Osteocyte (in vitro differentiated cells): ENCODE measurements around the gene ARHGAP30. TPM values are rescaled to one million over a fixed set of nuclear protein-coding genes. Genes with fewer than 3 reads are reported as not detected.

Experiments
- DNase-seq: peaks from one replicate; pipeline ENCODE4 v3.0.0; 2021; ENCODE audit warnings: mixed read lengths; ENCODE audit not compliant: unreplicated experiment; ENCODE audit errors: extremely low spot score
- H3K27ac Mint-ChIP-seq: one replicate; pipeline ENCODE4 v1.8.0; 2021; ENCODE audit warnings: mild to moderate bottlenecking, mixed read lengths; ENCODE audit not compliant: unreplicated experiment
- H3K27me3 Mint-ChIP-seq: one replicate; pipeline ENCODE4 v1.8.0; 2021; ENCODE audit warnings: mixed read lengths; ENCODE audit not compliant: unreplicated experiment
- H3K36me3 Mint-ChIP-seq: one replicate; pipeline ENCODE4 v1.8.0; 2021; ENCODE audit warnings: mixed read lengths; ENCODE audit not compliant: unreplicated experiment
- H3K4me1 Mint-ChIP-seq: one replicate; pipeline ENCODE4 v1.8.0; 2021; ENCODE audit warnings: mixed read lengths; ENCODE audit not compliant: unreplicated experiment
- H3K4me3 Mint-ChIP-seq: one replicate; pipeline ENCODE4 v1.8.0; 2021; ENCODE audit warnings: mild to moderate bottlenecking, moderate library complexity, mixed read lengths; ENCODE audit not compliant: unreplicated experiment
- H3K9me3 Mint-ChIP-seq: one replicate; pipeline ENCODE4 v1.8.0; 2021; ENCODE audit warnings: mixed read lengths; ENCODE audit not compliant: unreplicated experiment
- total RNA-seq: library from RNA; stranded (reverse); gene quantifications from 2 replicates; pipeline ENCODE4 v1.2.1, GENCODE V29; 2021
- TF ChIP-seq, protein P1 (sequence below): fragments of 200-600 bp; sonication (generic); IDR thresholded peaks from 2 replicates; pipeline ENCODE4 v1.5.0; 2021; ENCODE audit warnings: antibody characterized with exemption, mild to moderate bottlenecking, moderate library complexity

The ARHGAP30 gene
- total RNA-seq, 1 donor from 2014 or later: not detected

DNA sequence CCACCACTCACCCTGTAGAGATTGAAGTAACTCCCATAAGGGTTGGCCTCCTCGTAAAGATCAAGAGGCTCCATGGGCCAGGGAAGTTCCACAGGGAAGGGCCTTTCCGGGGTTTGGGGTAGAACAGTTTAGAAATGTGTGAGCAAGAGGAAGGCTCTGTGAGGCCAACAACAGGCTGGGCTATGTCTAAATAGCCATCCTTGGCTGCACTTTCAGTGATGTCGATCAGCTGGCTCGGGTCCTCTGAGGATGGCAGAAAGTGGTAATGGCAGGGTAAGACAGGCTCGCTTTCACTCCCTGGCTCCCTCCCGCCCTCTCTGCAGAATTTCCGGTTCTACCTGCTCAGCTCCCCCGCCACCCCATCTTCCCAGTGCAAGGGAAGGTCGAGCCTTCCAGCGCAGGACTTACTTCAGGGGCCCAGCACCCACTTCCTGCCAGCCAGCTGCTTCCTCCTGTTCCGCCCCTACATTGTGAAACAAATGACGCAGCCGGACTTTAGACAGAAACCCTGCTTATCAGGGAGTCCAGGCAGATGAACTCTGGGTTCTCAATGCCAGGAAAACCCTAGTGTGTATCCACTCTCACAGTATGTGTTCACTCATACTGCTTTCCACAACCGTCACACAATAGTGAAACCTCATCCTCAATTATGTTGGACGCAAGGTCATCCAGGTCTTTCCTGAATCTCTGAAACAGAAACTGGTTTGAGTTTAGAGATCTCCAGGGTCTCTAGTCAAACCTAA lies 56.0 kb downstream of the ARHGAP30 start:
- TF ChIP-seq, protein P1, sequence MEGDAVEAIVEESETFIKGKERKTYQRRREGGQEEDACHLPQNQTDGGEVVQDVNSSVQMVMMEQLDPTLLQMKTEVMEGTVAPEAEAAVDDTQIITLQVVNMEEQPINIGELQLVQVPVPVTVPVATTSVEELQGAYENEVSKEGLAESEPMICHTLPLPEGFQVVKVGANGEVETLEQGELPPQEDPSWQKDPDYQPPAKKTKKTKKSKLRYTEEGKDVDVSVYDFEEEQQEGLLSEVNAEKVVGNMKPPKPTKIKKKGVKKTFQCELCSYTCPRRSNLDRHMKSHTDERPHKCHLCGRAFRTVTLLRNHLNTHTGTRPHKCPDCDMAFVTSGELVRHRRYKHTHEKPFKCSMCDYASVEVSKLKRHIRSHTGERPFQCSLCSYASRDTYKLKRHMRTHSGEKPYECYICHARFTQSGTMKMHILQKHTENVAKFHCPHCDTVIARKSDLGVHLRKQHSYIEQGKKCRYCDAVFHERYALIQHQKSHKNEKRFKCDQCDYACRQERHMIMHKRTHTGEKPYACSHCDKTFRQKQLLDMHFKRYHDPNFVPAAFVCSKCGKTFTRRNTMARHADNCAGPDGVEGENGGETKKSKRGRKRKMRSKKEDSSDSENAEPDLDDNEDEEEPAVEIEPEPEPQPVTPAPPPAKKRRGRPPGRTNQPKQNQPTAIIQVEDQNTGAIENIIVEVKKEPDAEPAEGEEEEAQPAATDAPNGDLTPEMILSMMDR: no peak
- no peak overlapping the region for H3K4me3 Mint-ChIP-seq
- no peak overlapping the region for H3K27ac Mint-ChIP-seq
- no peaks in the 10 kb centered on the region for H3K36me3 Mint-ChIP-seq
- DNase-seq: no peak
- peaks cover 15% of the 10 kb centered on the region for H3K27me3 Mint-ChIP-seq
- no peaks in the 10 kb centered on the region for H3K9me3 Mint-ChIP-seq
- no peaks in the 10 kb centered on the region for H3K4me1 Mint-ChIP-seq

DNA sequence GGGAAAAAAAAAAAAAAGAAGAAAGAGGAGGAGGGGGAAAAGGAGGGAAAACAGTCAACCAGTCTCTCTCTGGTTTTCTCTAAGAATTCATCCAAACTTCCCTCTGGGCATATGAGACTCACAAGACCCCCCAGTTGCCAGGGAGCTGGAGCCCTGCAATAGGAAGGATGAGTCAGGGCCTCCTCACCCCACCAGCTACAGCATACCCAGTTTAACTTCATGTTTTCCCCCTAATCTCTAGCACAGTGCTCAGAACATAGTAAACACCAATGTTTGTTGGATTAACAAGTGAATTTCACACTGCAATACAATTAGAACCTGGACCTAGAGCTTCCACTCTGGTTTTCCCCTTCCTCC lies 56.6 kb downstream of the ARHGAP30 start:
- no peak overlapping the region for H3K4me3 Mint-ChIP-seq
- H3K36me3 Mint-ChIP-seq: no peaks in the 10 kb centered on the region
- peaks cover 9% of the 10 kb centered on the region for H3K27me3 Mint-ChIP-seq
- no peak overlapping the region for H3K27ac Mint-ChIP-seq
- no peaks in the 10 kb centered on the region for H3K9me3 Mint-ChIP-seq
- DNase-seq: no peak
- no peaks in the 10 kb centered on the region for H3K4me1 Mint-ChIP-seq
- TF ChIP-seq, protein P1: no peak

DNA sequence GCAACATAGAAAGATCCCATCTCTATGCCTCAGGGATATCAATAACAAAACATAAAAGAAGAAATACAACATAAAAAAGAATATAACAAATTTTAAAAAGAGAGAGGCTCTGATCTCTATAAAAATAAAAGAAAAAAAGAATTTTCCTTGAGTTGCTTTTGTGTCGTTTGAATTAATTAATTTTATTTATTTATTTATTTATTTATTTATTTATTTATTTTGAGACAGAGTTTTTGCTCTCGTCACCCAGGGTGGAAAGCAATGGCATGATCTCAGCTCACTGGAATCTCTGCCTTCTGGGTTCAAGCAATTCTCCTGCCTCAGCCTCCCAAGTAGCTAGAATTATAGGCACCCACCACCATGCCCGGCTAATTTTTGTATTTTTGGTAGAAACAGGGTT lies 57.3 kb downstream of the ARHGAP30 start:
- no peaks in the 10 kb centered on the region for H3K4me1 Mint-ChIP-seq
- TF ChIP-seq, protein P1: no peak
- no peak overlapping the region for H3K4me3 Mint-ChIP-seq
- no peak overlapping the region for H3K27ac Mint-ChIP-seq
- DNase-seq: no peak
- H3K36me3 Mint-ChIP-seq: no peaks in the 10 kb centered on the region
- H3K9me3 Mint-ChIP-seq: no peaks in the 10 kb centered on the region
- peaks cover 3% of the 10 kb centered on the region for H3K27me3 Mint-ChIP-seq

DNA sequence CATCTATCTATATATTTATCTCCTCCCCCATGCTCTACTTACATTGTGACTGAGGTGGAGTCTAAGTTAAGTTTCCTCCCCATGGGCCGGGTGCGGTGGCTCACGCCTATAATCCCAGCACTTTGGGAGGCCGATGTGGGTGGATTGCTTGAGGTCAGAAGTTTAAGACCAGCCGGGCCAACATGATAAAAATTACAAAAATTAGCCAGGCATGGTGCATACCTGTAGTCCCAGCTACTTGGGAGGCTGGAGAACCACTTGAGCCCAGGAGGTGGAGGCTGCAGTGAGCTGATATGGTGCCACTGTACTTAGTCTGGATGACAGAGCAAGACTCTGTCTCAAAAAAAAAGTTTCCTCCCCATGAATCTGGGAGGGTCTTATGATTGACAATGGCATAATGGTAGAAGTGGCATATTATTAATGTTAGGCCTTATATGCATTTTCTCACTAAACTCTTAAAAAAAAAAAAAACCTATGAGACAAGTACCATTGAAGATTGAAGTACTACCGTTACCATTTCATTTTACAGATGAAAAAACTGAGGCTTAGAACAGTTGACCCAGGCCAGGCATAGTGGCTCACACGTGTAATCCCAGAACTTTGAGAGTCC lies 60.0 kb downstream of the ARHGAP30 start:
- no peaks in the 10 kb centered on the region for H3K27me3 Mint-ChIP-seq
- H3K27ac Mint-ChIP-seq: no peak overlapping the region
- TF ChIP-seq, protein P1: no peak
- DNase-seq: no peak
- no peaks in the 10 kb centered on the region for H3K9me3 Mint-ChIP-seq
- no peaks in the 10 kb centered on the region for H3K36me3 Mint-ChIP-seq
- no peak overlapping the region for H3K4me3 Mint-ChIP-seq
- no peaks in the 10 kb centered on the region for H3K4me1 Mint-ChIP-seq

DNA sequence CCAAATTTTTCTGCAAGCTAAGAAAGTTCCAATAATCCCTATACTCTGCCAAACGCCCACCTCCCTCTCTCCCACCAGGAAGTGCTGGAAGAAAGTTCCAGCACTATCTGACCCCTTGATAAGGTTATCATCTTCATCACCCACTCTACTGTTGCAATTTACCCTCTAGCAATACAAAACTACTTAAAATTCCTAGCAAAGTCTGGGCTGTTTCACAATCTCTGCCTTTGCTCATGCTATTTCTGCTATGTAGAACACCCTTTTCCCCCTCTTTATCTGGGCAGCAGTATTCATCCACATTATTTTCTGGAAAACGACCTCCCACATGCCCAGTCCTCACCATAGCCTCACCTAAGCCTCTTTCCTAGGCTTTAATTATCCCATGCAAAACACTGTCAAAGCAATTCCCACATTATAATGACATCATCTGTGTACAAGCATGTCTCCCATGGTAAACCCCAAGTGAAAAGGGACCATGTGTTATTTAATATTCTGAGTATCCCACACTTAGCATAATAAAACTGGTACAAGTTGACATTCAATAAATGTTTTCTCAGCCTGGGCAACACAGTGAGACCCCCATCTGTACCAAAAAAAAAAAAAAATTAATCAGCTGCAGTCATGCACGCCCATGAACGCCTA lies 60.7 kb downstream of the ARHGAP30 start:
- no peaks in the 10 kb centered on the region for H3K27me3 Mint-ChIP-seq
- TF ChIP-seq, protein P1: no peak
- H3K36me3 Mint-ChIP-seq: no peaks in the 10 kb centered on the region
- H3K4me1 Mint-ChIP-seq: no peaks in the 10 kb centered on the region
- no peak overlapping the region for H3K27ac Mint-ChIP-seq
- no peak overlapping the region for H3K4me3 Mint-ChIP-seq
- no peaks in the 10 kb centered on the region for H3K9me3 Mint-ChIP-seq
- DNase-seq: no peak
